IPS-NIHi11 (cell line): ENCODE data around the gene STARD6.
"Not testable (repeated sequence)": the region's sequence is repeated elsewhere in the genome, so short reads cannot be mapped to it uniquely, and the experiment has no call there.

ENCODE experiments used
- DNase-seq: peaks from one replicate; pipeline ENCODE4 v3.0.0; 2012; ENCODE audit warnings: mixed read lengths, low spot score

Gene STARD6

GRCh38 chr18:54335638-54336173 lies 22.0 kb downstream of the STARD6 start:
- no peak for DNase-seq

GRCh38 chr18:54330768-54331548 lies 26.7 kb downstream of the STARD6 start:
- DNase-seq = no peak

GRCh38 chr18:54329787-54330186 lies 27.9 kb downstream of the STARD6 start:
- no peak for DNase-seq

GRCh38 chr18:54327818-54328217 lies 29.8 kb downstream of the STARD6 start:
- no peak for DNase-seq

- no peak for DNase-seq
Observed at GRCh38 chr18:54323970-54324369, 33.7 kb downstream of the STARD6 start.

GRCh38 chr18:54323561-54323960 lies 34.1 kb downstream of the STARD6 start:
- no peak for DNase-seq

GRCh38 chr18:54316071-54316820 lies 41.4 kb downstream of the STARD6 start:
- no peak for DNase-seq

- not testable (repeated sequence) for DNase-seq
Observed at GRCh38 chr18:54309564-54309963, 48.1 kb downstream of the STARD6 start.

DNA sequence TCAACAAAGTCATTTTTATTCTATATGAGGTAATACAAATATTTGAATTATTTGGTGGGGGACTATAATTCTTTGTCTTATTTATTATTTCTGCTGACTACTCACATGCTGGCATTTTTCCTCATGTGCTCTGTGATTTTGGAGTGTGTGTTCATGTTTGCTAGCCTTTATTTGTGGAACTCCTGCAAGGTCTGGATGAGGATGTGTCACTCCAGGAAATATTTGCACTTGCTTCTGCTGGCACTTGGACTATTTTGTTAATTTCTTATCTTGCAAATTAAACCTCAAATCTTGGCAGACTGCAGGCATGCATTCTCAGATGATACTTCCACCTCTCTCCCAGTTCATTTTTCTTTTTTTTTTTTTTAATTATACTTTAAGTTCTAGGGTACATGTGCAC lies 54.2 kb downstream of the STARD6 start:
- DNase-seq = no peak

GRCh38 chr18:54298991-54299390 lies 58.7 kb downstream of the STARD6 start:
- DNase-seq = not testable (repeated sequence)

GRCh38 chr18:54296062-54296461 lies 61.6 kb downstream of the STARD6 start:
- DNase-seq = no peak

- no peak for DNase-seq
Observed at GRCh38 chr18:54294274-54294673, 63.4 kb downstream of the STARD6 start.

- no peak for DNase-seq
Observed at GRCh38 chr18:54284981-54285785, 72.5 kb downstream of the STARD6 start.

DNA sequence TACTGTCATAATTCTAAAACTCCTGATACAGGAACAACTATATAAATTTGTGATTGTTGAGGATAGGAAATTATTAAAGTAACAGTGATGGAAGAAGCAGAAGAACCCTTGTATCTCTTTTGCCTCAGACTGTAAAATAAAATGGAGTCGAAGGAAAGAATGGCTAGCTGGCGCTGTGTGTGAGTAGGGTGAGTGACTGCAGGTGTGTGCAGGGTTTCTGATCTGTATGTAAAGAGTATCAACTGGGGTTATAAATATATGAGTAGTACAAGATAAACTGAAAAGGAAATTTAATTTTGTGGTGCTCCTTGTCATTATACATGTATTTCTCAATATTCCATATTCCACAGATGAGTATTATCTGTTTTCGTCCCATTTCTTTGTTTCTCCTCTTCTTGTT lies 73.1 kb downstream of the STARD6 start:
- no peak for DNase-seq

GRCh38 chr18:54280220-54280569 lies 77.5 kb downstream of the STARD6 start:
- peak; percentile 30 for DNase-seq

- no peak for DNase-seq
Observed at GRCh38 chr18:54279477-54280219, 78.0 kb downstream of the STARD6 start.

GRCh38 chr18:54278615-54279014 lies 79.0 kb downstream of the STARD6 start:
- DNase-seq = no peak

- no peak for DNase-seq
Observed at GRCh38 chr18:54277899-54278298, 79.8 kb downstream of the STARD6 start.
